IPS-11a (cell line): ENCODE data around the gene TMEM150A.

Source experiments
- H3K4me3 ChIP-seq: one replicate; pipeline ENCODE4 v1.5.1; 2013; ENCODE audit warnings: low read depth, low read length, control low read depth

Gene TMEM150A

GRCh38 chr2:85577063-85577385 is 25.5 kb downstream of the TMEM150A start:
- no peak overlapping the region for H3K4me3 ChIP-seq

- H3K4me3 ChIP-seq, result no peak overlapping the region
These were observed 26.8 kb downstream of the TMEM150A start for GRCh38 chr2:85575739-85576138.

- H3K4me3 ChIP-seq, result no peak overlapping the region
These were observed 36.2 kb downstream of the TMEM150A start for GRCh38 chr2:85566265-85566664.

- no peak overlapping the region for H3K4me3 ChIP-seq
These were observed 38.3 kb downstream of the TMEM150A start for GRCh38 chr2:85564144-85564563.

- peak within 1 kb of the TSS; percentile 92 for H3K4me3 ChIP-seq
These were observed 41.0 kb downstream of the TMEM150A start, which contains the start of gene GGCX for GRCh38 chr2:85561280-85562212. Gene GGCX, minus strand, starts transcription at chr2:85561493. Its CDS starts 65 bp downstream, at chr2:85561428.

- peak overlapping the region; percentile 92 for H3K4me3 ChIP-seq
These were observed 41.7 kb downstream of the TMEM150A start for GRCh38 chr2:85560812-85561279.

- H3K4me3 ChIP-seq, result peak overlapping the region; percentile 92
These were observed 42.1 kb downstream of the TMEM150A start for GRCh38 chr2:85560403-85560726.

- H3K4me3 ChIP-seq, result no peak overlapping the region
These were observed 44.3 kb downstream of the TMEM150A start for GRCh38 chr2:85558160-85558559.

- no peak overlapping the region for H3K4me3 ChIP-seq
These were observed 45.4 kb downstream of the TMEM150A start for GRCh38 chr2:85557130-85557529.

- H3K4me3 ChIP-seq, result no peak overlapping the region
These were observed 47.4 kb downstream of the TMEM150A start for GRCh38 chr2:85554980-85555612.

- no peak overlapping the region for H3K4me3 ChIP-seq
These were observed 49.3 kb downstream of the TMEM150A start for GRCh38 chr2:85553184-85553583.

- H3K4me3 ChIP-seq, result no peak overlapping the region
These were observed 50.5 kb downstream of the TMEM150A start for GRCh38 chr2:85551698-85552678.

GRCh38 chr2:85550486-85550885 is 52.0 kb downstream of the TMEM150A start:
- no peak overlapping the region for H3K4me3 ChIP-seq

GRCh38 chr2:85549826-85550225 is 52.7 kb downstream of the TMEM150A start:
- H3K4me3 ChIP-seq, result no peak overlapping the region

GRCh38 chr2:85549095-85549494 is 53.4 kb downstream of the TMEM150A start:
- no peak overlapping the region for H3K4me3 ChIP-seq

- H3K4me3 ChIP-seq, result no peak overlapping the region
These were observed 53.9 kb downstream of the TMEM150A start for GRCh38 chr2:85548608-85548900.
